ENCODE measurements around the gene ERBB3.
A peak's percentile ranks its signal among the peaks of the same experiment; 100 is the strongest.

ERBB3 gene

DNA sequence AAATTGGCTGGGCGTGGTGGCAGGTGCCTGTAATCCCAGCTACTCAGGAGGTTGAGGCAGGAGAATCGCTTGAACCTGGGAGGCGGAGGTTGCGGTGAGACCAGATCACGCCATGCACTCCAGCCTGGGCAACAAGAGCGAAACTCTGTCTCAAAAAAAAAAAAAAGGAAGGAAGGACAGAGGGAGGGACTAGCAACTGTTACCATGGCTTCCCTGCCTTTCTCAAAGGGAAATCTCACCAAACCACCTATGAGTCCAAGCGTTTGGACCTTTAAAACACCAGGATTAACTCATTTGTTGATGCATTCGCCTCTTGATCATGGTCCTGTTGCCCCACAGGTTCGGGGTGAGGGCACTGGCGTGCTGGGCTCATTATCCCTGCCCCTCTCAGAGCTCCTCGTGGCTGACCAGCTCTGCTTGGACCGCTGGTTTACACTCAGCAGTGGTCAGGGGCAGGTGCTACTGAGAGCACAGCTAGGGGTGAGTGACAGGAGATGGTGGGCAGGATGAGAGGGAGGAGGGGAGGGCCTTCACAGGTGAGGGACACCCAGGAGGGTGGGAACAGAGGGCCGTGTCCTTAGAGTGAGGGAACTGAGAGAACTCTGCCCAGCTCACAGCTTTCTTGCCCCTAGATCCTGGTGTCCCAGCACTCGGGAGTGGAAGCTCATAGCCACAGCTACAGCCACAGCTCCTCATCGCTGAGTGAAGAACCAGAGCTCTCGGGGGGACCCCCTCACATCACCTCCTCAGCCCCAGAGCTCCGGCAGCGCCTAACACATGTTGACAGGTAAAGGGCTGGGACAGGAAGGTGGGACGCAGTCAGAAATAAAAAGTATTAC is 62.2 kb downstream of the ERBB3 start:
- DNase-seq = no peak

DNA sequence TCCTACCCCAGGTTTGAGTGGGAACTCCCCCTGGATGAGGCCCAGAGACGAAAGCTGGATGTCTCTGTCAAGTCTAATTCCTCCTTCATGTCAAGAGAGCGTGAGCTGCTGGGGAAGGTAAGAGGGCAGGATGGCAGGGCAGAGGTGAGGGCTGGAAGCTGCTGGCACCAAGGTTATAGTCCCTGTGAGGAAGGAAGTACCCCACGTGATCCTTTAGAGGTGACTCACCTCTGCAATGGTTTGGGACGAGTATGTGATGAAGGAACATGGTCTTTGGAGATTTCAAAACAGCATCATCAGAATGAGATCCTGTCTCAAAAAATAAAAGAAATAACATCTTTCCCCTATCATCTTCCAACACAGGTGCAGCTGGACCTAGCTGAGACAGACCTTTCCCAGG is 63.3 kb downstream of the ERBB3 start:
- DNase-seq = no peak

DNA sequence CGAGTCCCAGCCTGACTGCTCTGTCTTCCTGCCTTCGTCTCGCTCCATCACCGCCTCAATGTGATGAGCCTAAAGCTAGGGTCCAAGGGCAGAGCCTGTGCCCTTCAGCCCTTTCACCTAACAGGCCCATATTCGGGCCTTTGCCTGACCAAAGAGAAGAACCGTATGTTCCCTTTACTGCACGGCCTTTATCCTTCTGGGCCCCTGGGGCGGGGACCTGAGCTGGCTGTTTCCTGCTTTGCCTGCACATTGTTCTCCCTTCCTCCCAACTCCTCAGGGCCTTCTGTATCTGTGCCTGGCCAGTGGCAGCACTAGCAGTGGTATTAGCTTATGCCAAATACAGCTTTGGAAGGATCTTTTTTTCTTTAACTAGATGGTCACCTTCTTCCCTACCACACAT is 63.9 kb downstream of the ERBB3 start:
- DNase-seq = no peak

DNA sequence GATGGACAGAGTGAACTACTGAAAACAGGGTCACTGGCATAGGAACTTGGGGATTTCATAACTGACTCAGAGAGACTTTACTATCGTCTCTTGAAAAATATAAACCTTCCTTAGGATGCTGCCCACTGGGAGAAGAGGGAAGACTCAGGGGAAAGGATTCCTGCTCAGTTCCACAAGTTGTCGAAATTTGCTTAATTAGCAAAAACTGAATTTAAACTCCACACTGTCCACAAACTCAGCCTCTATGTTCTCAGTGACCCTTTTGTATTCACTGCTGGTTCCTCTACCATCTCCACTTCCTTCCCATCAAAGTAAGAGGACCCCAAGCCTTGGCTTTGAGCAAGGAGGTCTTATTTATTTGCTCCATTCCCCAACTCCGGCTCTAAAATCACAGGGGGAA is 65.3 kb downstream of the ERBB3 start:
- DNase-seq = no peak

DNA sequence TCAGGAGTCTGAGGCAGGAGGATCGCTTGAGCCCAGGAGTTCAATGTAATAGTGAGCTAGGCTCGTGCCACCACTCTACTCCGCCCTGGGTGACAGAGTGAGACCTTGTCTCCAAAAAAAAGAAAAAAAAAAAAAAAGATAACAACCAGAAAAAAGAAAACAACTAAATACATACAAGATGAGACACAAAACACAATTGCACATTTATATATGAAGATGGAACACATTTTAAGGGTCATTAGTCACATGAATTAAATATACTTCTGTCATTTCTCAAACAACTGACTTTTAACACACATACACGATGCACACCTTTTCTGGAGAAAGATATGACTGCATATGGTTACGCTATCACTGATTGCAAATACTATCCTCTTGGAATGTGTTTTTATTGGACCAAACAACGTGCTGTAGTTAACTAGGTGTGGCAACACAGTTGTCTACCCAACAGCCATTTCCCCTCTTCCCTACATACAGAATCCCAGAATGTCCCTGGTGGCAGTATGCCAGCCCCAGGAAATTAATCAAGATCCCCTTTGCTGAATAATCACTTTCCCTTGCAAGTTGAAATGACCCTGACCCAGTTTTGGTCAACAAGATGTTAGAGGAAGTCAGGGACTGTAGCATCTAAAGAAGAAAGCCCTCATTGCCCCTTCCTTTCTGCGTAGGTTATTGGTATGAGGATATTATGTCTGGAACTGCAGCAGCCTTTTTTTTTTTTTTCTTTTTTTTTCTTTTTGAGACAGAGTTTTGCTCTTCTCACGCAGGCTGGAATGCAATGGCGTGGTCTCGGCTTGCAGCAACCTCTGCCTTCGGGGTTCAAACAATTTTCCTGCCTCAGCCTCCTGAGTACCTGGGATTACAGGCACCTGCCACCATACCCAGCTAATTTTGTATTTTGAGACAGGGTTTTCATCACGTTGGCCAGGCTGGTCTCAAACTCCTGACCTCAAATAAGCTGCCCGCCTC is 66.8 kb downstream of the ERBB3 start:
- DNase-seq = no peak

DNA sequence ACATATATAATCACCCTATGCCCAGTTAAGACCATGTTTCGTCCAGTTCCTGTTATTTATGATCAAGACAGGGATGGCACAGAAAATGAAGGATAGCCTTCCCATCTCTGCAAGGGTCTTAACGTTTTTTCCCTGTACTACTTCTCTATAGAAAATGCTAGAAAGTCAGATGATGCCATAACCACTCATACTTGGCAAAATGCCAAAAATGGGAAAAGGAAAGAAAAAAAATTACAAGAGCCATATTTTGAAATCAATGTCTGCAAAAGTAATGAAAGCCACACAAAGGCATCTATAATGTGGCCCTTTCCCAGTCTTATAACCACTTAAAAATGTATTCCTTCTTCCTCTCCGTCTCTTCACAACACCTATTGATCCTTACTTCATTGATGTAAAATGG is 70.6 kb downstream of the ERBB3 start:
- no peak for DNase-seq

DNA sequence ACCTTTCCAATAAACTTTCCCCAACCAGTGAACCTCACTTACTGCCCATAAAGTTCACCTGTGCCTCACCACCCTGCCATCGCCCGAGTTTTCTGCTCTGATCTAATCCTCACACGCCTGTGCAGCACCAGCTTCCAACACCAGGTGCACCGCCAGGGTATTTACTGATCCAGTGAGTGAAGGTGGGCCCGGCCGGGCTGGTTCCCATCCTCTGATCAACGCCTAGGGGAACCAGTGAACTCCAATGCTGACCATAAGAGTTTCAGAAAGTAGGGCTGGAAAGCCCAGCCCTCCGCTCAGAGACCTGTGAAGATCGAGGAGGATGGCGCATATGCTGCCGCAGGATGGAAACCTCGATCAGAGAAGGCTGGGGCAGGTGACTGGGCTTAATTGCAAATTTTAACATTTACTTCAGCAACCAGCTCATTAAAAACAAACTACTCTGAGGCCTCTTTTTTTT is 71.7 kb downstream of the ERBB3 start:
- DNase-seq = peak; percentile 71

DNA sequence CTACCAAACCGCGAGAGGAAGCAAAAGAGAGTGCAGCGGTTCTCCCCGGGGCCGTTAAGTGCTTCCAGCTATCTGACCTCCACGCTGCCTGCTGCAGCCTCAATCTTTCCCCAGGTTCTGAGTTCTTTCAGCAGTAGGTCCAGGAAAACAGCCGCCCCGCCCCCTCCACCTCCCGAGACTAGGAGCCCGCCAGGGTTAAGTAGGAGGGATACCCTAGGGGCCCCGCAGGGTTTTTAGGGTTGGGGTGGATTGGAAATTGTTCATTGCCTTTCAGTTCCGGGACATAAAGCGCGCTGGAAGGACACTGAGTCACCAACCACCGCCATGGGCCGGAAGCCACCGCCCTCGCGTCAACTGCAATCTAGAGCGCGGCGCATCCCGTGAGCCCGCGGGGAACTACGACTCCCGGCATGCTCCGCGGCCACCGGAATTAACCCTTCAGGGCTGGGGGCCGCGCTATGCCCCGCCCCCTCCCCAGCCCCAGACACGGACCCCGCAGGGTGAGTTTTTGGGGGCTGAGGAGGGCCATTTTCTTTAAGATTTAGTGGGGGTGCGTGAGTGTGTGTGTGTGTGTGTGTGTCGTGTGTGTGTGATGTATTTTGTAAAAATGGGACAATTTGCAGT is 72.3 kb downstream of the ERBB3 start, which contains the start of gene MYL6B:
Gene MYL6B, plus strand, starts transcription at position 456 of the 624 bp plus-strand sequence. CDS start 1,332 bp downstream, outside the sequence.
- peak; percentile 91 for DNase-seq

Data from activated T-cell treated with anti-CD3 and anti-CD28 coated beads, Interleukin-2, amount 50 U/mL, for 1 hour (primary cell).